Skeletal muscle satellite cell (primary cell): ENCODE data around the gene UBTD2.
"Not testable (repeated sequence)": the region's sequence is repeated elsewhere in the genome, so short reads cannot be mapped to it uniquely, and the experiment has no call there.

Experiments used
- H3K27me3 ChIP-seq: 2 replicates; pipeline ENCODE4 v1.7.0; 2013; ENCODE audit warnings: low read length; ENCODE audit not compliant: control insufficient read depth, insufficient read depth
- H3K36me3 ChIP-seq: 2 replicates; pipeline ENCODE4 v1.7.0; 2013; ENCODE audit warnings: mild to moderate bottlenecking, control low read depth, low read length; ENCODE audit not compliant: insufficient read depth
- H3K4me1 ChIP-seq: 2 replicates; pipeline ENCODE4 v1.7.0; 2013; ENCODE audit warnings: low read length; ENCODE audit not compliant: control insufficient read depth, insufficient read depth
- H3K4me2 ChIP-seq: 2 replicates; pipeline ENCODE4 v1.7.0; 2013; ENCODE audit warnings: mild to moderate bottlenecking, low read length
- H3K4me3 ChIP-seq: 2 replicates; pipeline ENCODE4 v1.7.0; 2013; ENCODE audit warnings: low read length
- H3K9ac ChIP-seq: 2 replicates; pipeline ENCODE4 v1.7.0; 2013; ENCODE audit warnings: mild to moderate bottlenecking, low read depth, low read length, moderate library complexity
- H3K9me3 ChIP-seq: replicated peaks from 2 replicates; pipeline ENCODE4 v1.7.0; 2013; ENCODE audit warnings: mild to moderate bottlenecking, control low read depth, low read length

UBTD2 gene

DNA sequence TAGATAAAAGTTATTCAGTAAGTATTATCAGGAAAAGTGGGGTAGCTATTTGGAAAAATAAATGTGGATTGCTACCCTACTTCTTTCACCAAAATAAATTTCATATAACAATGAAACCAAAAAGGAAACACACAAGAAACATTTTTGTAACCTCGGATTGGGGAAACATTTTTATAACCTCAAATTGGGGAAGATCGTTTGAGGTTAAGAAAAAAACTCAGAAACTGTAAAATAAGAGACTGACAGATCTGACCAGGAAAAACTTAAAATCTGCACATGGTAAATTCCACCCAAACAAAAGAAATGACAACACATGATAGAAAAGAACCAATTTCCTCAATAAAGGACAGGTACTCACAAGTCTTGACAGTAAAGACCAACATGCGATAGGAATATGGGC is 76.1 kb downstream of the UBTD2 start:
- Histone ChIP-seq H3K9ac (no peak overlapping the region), H3K4me1 (no peaks in the 10 kb centered on the region), H3K36me3 (peaks cover 27% of the 10 kb centered on the region), H3K27me3 (no peaks in the 10 kb centered on the region), H3K4me2 (no peak overlapping the region), H3K4me3 (no peak overlapping the region), H3K9me3 (no peaks in the 10 kb centered on the region)

DNA sequence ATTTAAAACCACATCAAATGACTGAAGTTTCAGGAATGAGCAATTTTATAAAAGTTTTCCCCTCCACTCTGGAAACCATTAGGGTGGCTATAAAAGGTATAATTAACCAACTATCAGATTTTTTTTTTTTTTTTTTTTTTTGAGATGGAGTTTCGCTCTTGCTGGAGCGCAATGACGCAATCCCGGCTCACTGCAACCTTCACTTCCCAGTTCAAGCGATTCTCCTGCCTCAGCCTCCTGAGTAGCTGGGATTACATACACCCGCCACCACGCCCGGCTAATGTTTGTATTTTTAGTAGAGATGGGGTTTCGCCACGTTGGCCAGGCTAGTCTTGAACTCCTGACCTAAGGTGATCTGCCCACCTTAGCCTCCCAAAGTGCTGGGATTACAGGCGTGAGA is 77.6 kb downstream of the UBTD2 start:
- not testable (repeated sequence) for H3K4me3 ChIP-seq, H3K4me1 ChIP-seq, H3K27me3 ChIP-seq, H3K9ac ChIP-seq, H3K4me2 ChIP-seq, H3K9me3 ChIP-seq
- peaks cover 14% of the 10 kb centered on the region for H3K36me3 ChIP-seq

DNA sequence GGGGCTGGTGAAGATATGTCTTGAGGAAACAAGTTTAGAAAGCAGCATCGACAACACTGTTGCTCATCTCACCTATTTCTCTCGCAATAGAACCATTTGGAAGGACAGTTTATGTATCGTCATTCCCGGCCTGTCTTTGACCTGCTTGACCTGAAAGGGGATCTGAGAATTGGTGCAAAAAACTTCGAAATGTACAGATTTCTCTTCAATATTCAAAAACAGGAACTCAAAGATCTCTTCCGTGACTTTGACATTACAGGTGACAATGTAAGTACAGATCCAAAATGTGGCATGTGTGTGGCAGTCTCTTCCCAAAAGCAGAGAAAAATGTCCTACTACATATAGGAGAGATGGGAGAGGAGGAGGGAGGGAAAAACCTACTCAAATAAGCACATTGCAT is 83.1 kb downstream of the UBTD2 start:
- Histone ChIP-seq H3K9ac (no peak overlapping the region), H3K4me2 (no peak overlapping the region), H3K27me3 (no peaks in the 10 kb centered on the region), H3K36me3 (no peaks in the 10 kb centered on the region), H3K4me3 (no peak overlapping the region), H3K4me1 (no peaks in the 10 kb centered on the region), H3K9me3 (no peaks in the 10 kb centered on the region)

DNA sequence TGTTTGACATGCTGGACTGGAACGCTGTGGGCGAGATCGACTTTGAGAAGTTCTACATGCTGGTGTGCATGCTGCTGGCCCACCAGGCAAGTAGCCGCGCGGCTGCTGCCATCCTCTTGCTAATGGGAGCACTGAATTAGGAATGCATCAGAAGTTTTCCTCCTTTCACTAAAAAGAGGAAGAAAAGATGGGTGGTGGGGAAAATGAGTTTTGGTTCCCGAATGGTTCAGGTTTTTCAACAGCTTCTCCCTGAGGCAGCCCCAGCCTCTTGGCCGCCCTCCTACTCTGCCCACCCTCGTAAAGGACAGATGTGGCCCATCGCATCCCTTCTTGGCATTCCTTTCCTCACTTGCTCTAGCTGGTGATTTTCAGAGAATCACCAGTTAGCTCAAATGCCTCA is 84.1 kb downstream of the UBTD2 start:
- Histone ChIP-seq H3K9me3 (no peaks in the 10 kb centered on the region), H3K27me3 (no peaks in the 10 kb centered on the region), H3K4me2 (no peak overlapping the region), H3K36me3 (no peaks in the 10 kb centered on the region), H3K4me3 (no peak overlapping the region), H3K4me1 (no peaks in the 10 kb centered on the region), H3K9ac (no peak overlapping the region)

DNA sequence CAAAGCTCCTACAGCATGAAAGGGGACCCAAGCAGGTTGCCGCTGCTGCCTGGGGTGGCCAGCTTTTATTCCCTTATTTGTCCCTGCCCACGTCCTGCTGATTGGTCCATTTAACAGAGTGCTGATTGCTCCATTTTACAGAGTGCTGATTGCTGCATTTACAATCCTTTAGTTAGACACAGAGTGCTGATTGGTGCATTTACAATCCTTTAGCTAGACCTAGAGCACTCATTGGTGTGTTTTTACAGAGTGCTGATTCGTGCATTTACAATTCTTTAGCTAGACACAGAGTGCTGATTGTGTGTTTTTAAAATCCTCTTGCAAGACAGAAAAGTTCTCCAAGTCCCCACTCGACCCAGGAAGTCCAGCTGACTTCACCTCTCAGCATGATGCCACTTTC is 85.8 kb downstream of the UBTD2 start:
- H3K9me3 ChIP-seq, H3K27me3 ChIP-seq, H3K36me3 ChIP-seq, H3K9ac ChIP-seq, H3K4me1 ChIP-seq, H3K4me2 ChIP-seq, H3K4me3 ChIP-seq: not testable (repeated sequence)

DNA sequence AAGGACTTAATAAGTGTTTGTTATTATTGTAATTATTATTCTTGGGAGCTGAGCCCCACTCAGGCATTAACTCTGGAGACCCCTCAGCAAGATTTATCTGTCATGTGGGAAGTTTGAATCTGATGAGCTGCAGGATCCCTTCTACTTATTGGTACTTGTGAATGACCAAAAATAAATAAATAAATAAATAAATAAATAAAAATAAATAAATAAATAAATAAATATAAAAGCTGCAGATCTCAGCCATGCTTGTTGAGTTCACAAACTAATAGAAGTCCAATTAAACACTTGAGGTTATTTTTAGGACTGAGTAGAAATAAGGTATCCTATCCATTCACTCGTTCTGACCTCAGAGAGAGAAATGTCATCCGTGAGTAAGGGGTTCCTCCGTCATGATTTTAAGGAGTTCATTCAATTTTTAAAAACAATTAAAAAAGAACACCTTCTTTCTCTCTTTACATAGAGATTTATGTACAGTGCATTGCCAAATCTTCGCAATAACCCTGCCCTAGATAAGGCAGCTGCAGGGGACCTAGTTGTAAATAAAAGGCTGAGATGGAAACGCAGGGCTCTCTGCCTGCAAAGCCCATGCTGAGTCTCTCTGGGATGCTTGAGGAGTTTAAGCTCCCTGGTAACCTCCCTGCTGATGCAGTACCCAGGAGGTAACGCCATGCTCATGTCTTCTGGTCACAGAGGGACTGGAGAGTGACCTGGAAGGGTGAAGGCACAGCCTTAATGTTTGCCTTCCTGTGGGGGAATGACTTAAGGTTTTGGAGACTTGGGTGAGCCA is 88.4 kb downstream of the UBTD2 start:
- H3K4me2 ChIP-seq = no peak overlapping the region
- H3K4me3 ChIP-seq = no peak overlapping the region
- no peaks in the 10 kb centered on the region for H3K36me3 ChIP-seq
- no peak overlapping the region for H3K9ac ChIP-seq
- H3K9me3 ChIP-seq = no peaks in the 10 kb centered on the region
- no peaks in the 10 kb centered on the region for H3K27me3 ChIP-seq
- H3K4me1 ChIP-seq = no peaks in the 10 kb centered on the region

DNA sequence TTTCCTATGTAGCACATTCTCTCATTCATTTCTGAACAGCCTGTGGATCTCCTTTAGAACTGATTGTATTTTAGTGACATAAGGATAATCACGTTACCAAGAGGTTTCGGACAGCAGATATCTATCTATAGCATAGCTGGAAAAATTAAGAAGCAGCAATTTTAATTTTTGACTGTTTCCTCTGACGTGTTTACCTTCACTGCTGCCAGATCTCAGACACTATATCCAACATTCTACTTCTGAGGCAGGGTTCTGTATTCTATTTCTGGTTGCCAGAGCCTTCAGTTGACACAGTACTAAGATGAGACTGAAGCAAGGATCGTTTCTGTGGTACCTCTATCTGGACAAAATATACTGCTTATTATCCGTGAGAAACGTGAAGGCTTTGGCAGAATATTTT is 89.7 kb downstream of the UBTD2 start, which contains the start of gene EFCAB9:
EFCAB9 (plus strand) TSS at position 301 of the 400 bp plus-strand sequence; CDS start at position 302, 1 bp downstream.
- H3K4me1 ChIP-seq = no peaks in the 10 kb centered on the region
- H3K27me3 ChIP-seq = no peaks in the 10 kb centered on the region
- H3K4me3 ChIP-seq = no peak within 1 kb of the TSS
- no peak within 1 kb of the TSS for H3K4me2 ChIP-seq
- no peaks in the 10 kb centered on the region for H3K9me3 ChIP-seq
- H3K36me3 ChIP-seq = no peaks in the 10 kb centered on the region
- no peak within 1 kb of the TSS for H3K9ac ChIP-seq

DNA sequence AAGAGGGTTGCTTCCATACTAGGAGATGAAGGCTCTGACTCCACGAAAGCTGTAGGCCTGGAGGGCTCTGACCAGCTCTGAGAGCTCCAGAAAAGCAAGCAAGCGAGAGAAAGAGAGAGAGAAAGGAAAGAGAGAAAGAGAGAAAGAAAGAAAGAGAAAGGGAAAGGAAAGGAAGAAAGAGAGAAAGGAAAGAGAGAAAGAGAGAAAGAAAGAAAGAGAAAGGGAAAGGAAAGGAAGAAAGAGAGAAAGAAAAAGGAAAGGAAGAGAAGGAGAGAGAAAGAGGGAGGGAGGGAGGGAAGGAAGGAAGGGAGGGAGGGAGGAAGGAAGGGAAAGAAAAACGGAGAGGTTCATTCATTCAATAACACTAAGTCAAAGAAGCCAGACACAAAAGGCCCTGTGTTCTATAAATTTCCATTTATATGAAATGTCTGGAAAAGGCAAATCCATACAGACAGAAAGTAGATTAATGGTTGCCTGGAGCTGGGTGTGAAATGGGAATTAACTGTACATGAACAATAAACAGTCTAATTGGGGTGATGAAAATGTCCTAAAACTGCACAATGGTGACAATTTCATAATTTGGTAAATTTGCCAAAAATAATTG is 93.8 kb downstream of the UBTD2 start:
- no peak overlapping the region for H3K4me3 ChIP-seq
- H3K4me2 ChIP-seq = no peak overlapping the region
- no peaks in the 10 kb centered on the region for H3K9me3 ChIP-seq

DNA sequence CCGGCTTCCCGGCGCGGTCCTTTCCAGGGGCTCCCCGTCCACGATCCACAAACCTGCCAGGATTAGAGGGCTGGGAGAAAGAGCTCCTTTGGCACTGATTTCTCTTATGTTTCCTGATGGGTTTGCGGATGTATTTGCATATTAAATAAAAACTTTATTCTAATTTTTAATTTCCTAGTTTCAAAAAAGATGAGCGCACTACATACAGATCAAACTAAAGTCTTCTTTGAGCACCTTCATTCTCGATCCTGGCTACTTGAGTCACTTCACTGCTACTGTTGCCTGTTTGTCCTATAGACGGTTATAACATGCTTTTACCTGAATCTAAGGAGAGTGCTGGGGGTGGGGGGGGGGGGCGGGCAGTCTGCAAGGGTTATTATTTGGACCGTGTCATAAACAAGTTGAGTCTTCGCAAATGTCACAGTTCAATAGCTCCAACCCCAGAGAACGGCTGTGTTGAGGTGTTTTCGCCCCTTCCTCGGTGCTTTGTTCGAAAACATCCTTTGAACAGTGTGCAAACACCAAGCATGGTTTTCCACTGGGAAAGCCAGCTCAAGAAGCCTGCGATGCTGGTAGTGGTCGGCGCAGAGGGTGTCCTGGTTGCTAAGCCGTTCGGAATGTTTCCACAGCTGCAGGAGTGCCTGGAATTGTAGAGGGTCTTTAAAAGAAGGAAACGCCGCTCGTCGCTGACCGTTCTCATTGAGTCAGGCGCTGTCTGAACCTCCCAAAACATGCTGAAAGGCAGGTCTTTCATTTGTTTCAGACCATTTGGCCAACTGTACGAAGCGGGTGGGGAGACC is 94.5 kb downstream of the UBTD2 start:
- Histone ChIP-seq H3K4me3 (peak overlapping the region; percentile 90), H3K27me3 (no peaks in the 10 kb centered on the region), H3K36me3 (peaks cover 3% of the 10 kb centered on the region), H3K9ac (no peak overlapping the region), H3K4me2 (peak overlapping the region; percentile 96), H3K9me3 (no peaks in the 10 kb centered on the region), H3K4me1 (peaks cover 13% of the 10 kb centered on the region)

More for the DNA sequence above, 93.8 kb downstream of the UBTD2 start:
- Histone ChIP-seq H3K9ac (no peak overlapping the region), H3K36me3 (no peaks in the 10 kb centered on the region), H3K4me1 (peaks cover 13% of the 10 kb centered on the region), H3K27me3 (no peaks in the 10 kb centered on the region)

DNA sequence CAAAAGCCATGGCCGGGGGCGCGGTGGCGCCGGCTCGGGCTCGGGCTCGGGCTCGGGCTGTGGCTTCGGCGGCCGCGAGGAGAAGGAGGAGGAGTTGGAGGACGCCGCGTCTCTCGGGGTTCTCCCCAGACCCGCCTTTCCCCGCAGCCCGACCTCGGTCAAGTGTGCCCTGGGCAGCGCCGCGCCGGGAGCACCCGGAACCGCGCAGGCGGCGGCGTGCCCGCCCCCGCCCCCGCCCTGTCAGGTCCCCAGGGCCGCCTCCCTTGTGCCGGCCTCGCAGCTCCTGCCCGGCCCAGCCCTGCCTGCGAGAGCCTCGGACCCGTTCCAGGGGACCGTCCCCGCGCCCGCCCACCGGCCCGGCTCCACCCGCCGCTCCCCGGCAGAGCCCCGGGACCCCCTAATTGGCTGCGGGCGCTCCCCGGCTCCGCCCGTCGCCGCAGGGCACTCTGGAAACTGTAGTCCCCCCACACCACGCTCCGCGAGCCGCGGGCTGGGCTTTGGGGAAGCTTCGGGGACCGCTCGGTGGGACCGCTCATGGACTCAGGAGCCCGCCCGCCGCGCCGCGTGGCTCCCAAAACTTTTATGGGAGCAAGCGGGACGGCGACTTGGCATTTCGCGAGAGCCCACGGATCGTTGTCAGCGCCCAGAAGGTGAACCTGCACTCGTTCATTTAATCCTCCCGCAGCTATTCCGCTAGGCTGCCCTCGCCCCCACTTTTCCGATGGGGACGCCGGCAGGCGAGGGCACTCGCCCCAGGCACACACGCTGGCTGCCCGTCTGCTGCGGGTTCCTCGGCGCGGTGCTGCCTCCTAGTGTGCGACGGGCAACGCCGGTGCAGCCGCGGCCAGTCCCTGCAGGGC is 95.3 kb downstream of the UBTD2 start, which contains the start of gene STK10:
STK10 (minus strand) TSS at position 192 of the 860 bp plus-strand sequence; CDS start at position 10, 182 bp downstream.
- peaks cover 6% of the 10 kb centered on the region for H3K36me3 ChIP-seq
- H3K27me3 ChIP-seq = no peaks in the 10 kb centered on the region
- peak within 1 kb of the TSS; percentile 83 for H3K9ac ChIP-seq
- H3K9me3 ChIP-seq = no peaks in the 10 kb centered on the region
- peak within 1 kb of the TSS; percentile 90 for H3K4me3 ChIP-seq
- H3K4me2 ChIP-seq = peak within 1 kb of the TSS; percentile 96
- peaks cover 13% of the 10 kb centered on the region for H3K4me1 ChIP-seq
